ENCODE results near the gene FRMPD1. TPM values are rescaled to one million over a fixed set of nuclear protein-coding genes. Genes with fewer than 3 reads are reported as not detected.

The FRMPD1 gene
- total RNA-seq, 2 donors from 2014 or later: 0.21 to 0.77 TPM

DNA sequence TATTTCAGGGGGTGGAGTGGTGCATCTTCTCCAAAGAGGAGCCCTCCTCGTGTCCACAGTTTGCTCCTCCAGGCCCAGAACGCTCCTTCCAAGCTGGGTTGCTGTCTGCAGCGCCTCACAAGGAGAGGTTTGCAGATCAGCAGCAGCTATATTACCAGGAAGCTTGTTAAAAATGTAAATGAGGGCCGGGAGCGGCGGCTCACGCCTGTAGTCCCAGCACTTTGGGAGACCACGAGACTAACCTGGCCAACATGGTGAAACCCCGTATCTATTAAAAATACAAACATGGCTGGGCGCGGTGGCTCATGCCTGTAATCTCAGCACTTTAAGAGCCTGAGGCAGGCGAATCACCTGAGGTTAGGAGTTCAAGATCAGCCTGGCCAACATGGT, 25.0 kb upstream of the FRMPD1 start:
- intact Hi-C loops (cut with DNase I): no loop called here
- ATAC-seq (no peak), DNase-seq (no peak)

DNA sequence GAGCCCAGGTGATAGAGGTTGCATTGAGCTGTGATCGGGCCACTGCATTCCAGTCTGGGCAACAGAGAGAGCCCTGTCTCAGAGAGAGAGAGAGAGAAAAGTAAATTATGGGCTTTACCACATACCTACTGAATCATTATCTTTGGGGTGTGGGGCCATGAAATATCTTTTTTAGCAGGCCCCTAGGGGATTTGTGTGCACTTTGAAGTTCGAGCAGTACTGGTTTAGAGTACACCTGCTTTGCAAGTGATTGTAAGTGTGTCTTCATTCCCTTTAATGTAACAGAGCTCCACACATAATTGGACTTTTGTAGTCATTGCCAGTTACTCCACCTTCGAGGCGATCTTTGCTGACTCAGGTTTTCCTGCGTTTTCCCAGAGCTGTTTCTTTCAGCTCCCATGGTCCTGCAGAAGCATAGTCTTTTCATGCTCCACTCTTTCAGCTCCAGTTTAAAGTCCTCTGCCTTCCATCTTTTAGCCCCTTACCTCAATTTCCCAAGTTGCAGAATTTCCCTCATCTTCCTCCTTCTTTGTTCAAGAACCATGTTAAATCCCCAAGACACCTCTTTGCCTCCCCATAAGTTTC, 24.0 kb upstream of the FRMPD1 start:
- intact Hi-C loops (cut with DNase I): no loop called here
- ATAC-seq: no peak
- DNase-seq: no peak

DNA sequence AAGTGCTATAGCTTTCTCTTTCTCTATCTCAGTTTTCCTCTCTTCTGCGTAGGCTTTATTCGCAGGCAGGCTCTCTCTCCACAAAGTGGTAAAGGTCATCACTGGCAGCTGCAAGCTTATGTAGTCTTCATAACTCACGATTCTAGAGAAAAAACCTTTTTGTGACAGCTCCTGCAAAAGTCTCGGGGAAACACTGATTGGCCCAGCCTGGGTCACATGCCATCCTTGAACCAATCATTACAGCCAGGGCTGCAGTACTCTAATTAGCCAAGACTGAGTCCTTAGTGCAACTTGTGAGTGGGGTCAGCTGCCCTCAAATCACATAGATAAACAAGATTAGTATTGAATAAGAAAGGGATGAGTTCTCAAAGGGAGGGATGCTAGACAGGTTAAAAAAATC, 18.3 kb upstream of the FRMPD1 start:
- intact Hi-C loops (cut with DNase I): no loop called here
- ATAC-seq (no peak), DNase-seq (no peak)

DNA sequence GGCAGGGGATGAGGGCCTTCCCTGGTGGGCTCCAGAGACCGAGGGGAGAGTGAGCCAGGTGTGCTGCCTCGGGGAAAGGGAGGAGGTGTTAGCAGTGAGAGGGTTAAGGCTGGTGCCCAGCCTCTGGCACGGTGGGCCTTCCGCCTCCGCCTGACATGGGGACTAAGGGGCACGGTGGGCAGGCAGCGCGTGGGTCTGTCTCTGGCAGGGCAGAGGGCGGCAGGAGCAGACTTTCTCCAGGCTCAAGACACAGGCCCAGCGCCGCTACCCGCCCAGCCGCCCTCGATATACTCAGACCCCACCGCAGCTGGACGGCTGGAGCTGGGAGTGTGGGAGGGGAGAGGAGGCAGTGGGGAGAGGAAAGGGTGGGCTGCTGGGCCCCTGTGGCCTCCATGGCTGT, 14.9 kb upstream of the FRMPD1 start:
- no peak for DNase-seq
- no peak for ATAC-seq
- intact Hi-C loops (cut with DNase I): no loop called here

DNA sequence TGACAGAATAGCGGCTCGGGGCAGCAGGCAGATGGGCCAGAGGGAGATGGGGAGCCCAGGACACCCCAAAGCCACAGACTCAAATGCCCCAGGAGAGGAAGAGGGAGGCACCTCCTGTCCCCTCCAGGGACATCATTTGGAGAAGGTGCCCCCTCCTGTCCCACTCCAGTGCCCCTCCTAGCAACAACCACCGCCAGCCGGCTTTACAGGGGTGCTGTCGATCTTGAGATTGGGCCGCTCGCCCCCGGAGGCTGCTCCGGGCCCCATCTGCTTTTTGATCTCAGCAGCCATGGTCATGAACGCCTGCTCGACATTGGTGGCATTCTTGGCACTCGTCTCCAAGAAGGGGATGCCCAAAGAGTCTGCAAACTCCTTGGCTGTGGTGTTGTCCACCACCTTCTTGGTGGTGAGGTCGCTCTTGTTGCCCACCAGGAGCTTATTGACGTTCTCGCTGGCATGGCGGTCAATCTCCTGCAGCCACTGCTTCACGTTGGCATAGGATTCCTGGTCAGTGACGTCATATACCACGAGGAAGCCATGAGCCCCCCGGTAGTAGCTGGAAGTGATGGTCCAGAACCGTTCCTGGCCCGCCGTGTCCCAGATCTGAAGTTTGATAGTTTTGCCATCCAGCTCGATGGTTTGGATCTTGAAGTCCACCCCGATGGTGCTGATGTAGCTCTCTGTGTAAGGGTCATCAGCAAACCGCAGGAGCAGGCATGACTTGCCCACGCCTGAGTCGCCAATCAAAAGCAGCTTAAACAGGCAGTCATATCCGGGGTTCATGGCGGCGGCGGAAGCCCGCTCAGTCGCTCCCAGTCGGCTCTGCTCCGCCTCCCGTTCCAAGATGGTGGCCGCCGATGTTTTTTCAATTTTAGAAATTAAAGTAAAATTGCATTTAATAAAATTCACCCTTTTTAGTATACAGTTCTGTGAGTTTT, 14.0 kb upstream of the FRMPD1 start:
- no peak for DNase-seq
- intact Hi-C loops (cut with DNase I): no loop called here
- ATAC-seq: no peak

DNA sequence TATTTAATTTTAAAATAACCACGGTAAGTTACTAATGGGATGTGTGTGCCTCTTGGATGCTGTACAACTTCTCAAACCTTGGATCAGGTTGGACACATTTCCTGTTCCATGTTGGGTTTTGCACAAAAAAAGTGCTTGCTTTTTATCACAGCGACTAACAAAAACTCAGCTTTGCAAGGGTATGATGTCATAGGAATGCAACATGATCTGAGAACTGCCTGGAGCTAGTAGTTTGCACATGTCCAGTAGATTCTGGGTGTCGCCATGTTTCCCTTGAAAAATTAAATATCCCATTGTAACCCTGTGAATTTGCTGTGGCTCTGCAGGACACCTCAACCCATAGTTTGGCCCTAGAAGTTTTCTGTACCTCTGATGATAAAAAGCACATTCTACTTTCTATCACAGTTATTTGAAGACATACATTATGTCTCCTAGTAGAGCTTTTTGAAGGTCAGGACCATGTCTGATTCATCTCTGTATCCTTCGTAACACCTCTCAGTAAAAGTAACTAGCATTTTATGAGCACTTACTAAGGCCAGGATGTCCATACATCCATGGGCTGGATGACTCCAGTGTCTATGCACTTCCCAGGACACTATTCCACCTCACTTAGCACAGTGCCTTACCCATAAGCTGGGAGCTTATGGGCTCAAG, 11.5 kb upstream of the FRMPD1 start:
- DNase-seq: no peak
- no peak for ATAC-seq
- intact Hi-C loops (cut with DNase I): no loop called here

DNA sequence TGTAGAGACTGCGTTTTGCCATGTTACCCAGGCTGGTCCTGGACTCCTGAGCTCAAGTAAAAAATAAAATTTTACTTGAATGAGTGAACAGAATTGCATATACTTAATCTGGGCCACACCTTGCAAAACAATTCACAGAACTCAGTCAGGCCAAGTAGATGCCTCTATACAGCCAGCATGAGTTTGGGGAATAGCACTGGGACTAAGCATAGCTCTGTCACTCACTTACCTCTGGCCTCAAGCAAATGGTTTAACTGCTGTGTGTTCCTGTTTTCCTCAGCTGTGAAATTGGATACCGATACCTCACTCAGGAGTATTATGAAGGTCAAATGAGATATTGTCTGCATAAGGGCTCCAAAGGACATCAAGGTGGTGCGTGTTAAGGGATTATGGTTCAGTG, 10.9 kb upstream of the FRMPD1 start:
- DNase-seq (no peak), ATAC-seq (no peak)
- intact Hi-C loops (cut with DNase I): no loop called here

DNA sequence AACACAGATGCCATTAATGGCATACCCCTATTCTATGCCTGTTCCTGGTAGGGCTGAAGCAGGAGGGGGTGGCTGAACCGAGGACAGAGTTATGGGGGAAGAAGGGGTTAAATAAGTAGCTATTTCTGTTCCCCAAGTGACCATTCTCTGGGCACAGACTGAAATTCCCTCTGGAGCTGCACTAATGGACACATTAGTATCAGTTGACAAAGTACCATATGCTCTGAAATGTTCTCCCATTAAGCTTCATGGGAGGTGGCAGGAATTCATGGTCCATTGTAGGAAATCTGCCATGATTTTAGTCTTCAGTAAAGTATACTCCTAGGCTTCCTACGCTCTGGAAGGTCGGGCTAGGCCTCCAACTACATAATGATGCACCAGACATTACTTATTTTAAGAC, 10.5 kb upstream of the FRMPD1 start:
- DNase-seq (no peak), ATAC-seq (no peak)
- intact Hi-C loops (cut with DNase I): no loop called here

DNA sequence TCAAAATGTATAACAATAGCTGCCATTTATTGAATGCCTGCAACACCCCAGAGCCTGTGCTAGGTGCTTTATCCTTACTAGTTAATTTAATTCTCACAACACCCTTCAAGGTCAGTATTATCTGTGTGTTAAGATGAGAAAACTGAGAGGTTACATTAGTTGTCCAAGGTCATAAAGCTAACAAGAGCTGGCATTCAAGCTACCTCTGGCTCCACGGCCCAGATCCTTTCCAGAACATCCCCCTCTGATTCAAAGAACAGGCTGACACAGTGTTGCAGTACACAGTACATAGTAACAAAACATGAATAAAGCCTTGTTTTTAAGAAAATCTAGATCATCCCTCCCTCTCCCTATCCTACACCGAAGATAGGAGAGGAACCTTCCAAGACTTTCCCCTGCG, 9.4 kb upstream of the FRMPD1 start:
- ATAC-seq (no peak), DNase-seq (no peak)
- intact Hi-C loops (cut with DNase I): no loop called here

DNA sequence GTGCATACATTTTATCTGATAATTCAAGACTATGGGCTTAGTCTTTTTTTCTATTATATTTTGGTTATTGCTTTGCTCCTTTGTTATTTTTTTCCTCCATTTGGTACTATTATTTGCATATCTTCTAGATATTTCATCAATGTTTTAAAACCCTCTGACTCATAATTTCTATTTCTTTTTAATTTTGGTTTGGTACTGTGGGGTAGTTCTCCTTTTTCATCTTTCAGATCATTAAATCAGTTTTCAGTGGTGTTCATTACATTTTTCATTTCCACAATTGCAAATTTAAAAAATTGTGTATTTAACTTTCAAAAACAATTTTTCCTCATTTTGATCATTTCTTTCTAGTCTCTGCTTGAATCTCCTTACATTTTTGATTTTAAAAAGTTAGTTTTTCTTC, 7.5 kb upstream of the FRMPD1 start:
- ATAC-seq (no peak), DNase-seq (no peak)
- intact Hi-C loops (cut with DNase I): no loop called here

DNA sequence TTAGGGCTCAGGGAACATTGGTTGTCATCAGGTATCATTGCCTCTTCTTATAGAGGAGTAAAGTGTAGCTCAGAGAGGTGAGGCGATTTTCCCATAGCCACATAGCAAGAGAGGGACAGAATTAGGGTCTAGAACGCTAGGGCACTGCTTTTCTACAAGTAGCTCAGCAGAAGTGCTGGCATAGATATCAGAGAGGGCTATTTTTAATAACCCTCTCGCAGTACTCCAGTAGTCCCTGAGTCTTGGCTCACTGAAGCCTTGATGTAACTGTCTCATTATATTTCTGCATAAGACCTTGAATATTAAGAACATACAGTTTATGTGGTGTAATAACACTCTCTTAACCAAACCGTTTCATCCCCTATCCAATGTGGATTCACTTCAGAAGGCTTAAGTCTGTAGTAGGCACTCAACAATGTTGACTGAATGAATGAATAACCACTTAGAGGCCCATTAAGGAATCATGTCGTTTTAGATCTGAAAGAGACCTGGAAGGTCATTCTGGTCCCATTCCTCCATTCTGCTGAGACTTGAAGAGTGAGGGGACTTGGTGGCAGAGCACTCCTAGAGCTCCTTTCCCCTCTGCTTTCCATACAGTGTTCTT, 4.7 kb upstream of the FRMPD1 start:
- intact Hi-C loops (cut with DNase I): no loop called here
- DNase-seq: no peak
- ATAC-seq: peak in 1 of 2 donors; percentile 28

DNA sequence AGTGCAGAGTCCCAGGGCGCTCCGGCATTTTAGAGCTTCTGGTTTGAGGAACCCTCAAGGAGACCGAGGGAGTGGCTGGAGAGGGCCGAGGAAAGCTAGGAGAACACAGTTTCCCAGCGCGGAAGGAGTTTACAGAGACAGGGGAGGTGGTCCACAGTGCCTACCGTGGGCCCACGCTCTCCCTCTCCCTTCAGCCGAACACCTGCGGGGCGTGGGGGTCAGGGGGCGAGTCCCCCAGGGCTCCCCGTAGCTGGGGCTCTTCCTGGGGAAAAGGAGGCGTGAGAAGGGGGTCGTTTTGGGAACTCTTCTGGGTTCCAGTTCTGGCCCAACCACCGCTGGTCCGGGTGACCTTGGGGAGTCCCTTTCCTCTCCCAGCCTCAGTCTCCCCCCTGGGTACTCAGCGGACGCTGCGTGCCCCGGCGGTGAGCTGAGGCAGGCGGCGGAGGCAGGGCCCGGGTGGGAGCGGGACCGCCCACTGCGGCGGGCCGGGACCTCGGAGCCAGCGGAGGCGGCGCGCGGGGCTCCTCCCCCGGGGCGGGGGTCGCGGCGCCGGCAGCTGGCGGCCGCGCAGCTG, 368 bp upstream of the FRMPD1 start:
- DNase-seq: no peak
- intact Hi-C loops (cut with DNase I): no loop called here
- ATAC-seq: no peak

DNA sequence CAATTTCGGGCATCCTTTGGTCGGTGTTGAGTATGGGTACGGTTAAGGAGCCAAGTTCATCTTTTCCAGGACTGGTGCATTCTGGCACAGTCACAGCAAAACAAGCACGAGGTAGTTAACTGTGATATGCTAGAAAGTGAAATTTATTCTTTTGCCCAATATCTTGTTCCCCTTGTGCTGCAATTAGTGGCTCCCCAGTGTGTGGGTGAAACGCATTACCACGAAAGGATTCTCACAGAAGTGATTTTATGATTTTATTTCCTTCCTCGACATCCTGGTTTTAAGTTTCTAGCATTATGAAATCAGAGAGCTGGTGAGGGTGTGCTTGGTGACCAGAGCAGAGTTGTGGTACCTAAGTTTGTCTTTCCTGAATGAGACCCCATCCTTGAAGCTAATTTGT, 1.5 kb downstream of the FRMPD1 start:
- DNase-seq (no peak), ATAC-seq (no peak)
- intact Hi-C loops (cut with DNase I): no loop called here

DNA sequence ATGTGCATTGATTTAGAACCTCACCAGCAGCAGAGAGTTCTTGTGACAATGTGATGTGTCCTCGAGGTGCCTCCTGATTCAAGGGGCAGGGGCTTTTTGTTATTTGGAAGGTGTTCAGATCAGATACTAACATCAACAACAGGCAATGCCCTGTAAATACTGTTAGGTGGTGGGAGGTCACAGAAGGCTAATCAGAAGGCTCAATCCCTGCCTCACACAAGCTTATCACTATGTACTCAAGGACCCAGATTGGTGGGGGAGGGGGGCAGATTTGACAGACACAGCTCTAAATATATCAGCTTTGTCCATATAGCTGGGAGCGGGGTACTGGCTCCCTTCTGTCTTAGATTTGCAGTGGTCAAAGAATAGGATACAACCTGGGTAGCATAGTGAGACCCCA, 2.6 kb downstream of the FRMPD1 start:
- DNase-seq (no peak), ATAC-seq (no peak)
- intact Hi-C loops (cut with DNase I): no loop called here

DNA sequence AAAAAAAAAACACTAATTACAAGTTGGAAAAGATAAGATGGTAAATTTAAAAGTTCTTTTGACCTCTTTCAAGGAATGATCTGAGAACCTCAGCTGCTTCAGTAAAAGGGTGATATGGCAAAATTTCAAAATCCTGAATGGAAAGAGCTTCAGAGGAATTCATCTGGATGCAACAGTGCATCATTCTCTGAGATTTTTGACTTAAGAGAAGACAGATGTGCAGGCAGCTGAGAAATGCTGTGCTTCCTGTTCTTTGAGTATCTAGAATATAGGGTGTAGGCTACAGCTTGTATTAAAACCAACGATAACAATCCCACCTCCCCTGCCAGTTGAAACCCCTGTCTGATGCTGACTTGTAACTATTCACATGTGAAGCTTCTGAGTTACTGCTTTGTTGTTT, 6.2 kb downstream of the FRMPD1 start:
- no peak for DNase-seq
- no peak for ATAC-seq
- intact Hi-C loops (cut with DNase I): no loop called here

DNA sequence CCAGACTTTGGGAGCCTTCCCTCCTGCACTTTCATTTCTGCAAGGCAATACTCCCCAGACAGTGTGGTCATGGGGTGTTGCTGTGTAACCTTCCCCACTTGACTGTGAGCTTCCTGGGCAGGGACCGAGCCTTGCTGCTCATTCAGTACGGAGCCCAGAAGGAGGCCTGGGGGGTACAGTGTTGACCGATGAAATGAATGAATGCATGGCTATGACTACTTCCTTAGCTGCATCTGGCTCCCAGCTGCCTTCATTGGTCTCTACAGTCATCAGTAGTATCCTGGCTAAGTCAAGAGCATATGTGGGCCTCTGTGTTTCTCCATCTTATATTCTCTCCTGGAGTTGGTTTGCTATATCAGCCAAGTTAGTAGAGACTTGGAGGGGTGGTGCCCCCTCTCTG, 9.9 kb downstream of the FRMPD1 start:
- no peak for ATAC-seq
- no peak for DNase-seq
- intact Hi-C loops (cut with DNase I): loop anchor here in 1 of 2 donors (10.0 kb wide), 1 partner anchor 56 kb away; no protein-coding TSS in a partner anchor

DNA sequence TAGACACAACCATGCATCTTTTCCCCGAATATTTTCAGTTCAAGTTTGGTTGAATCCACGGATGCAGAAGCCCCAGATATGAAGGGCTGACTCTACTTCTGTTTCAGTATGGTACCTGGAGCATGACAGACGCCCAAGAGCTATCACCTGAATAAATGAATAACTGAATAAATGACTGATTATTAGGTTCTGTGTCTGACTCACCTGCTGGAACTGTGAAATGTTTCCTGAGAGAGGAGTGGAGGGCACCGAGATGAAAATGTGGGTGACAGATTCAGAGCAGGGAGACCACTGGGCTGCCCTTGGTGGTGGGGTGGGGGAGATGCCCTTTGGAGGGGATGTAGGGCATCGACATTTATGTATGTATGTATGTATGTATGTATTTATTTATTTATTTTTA, 13.2 kb downstream of the FRMPD1 start:
- intact Hi-C loops (cut with DNase I): loop anchor here in 1 of 2 donors (10.0 kb wide), 1 partner anchor 59 kb away; no protein-coding TSS in a partner anchor
- DNase-seq (no peak), ATAC-seq (no peak)

DNA sequence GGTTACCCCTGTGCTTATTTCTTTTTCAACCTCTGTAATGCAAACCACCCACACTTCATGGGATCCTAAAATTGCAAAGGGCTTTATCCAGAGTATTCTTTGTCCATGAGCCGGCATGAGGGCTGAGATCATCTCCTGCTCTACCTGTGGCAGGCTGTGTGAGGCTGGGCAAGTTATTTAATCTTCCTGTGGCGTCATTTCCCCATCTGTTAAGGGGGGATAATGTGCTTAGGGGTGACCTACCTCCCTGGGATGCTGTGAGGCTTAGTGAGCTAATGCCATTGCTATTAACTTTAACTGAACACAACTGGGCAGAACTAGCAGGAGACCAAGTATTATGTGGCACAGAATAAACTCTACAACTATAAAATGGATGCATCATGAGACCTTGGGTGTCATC, 17.0 kb downstream of the FRMPD1 start:
- ATAC-seq (no peak), DNase-seq (no peak)
- intact Hi-C loops (cut with DNase I): loop anchor here in 1 of 2 donors (10.0 kb wide), 1 partner anchor 63 kb away; no protein-coding TSS in a partner anchor

DNA sequence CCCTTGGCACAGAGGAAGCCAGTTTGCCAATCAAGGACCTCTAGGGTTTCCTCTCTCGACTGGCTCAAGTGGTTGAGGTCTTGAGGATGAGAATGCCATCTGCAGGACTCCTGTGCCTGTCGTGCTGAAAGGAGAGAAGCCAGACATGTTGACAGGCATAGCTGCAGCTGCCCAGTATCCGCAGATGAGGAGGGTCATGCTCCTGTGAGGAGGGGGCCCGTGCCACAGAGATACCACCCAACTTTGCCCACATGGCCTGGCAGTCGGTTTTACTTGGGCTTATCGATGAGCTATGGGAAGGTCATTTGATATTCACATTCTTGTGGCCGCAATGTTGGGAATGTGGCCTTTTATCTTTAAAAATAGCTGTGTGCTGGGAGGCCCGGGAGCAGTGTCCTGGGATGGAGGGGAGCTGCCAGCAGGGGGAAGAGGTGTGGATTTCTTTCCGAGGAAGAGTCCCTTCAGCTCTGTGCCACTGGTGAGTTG, 17.4 kb downstream of the FRMPD1 start:
- ATAC-seq (peak; percentile 40 to 77), DNase-seq (no peak)
- intact Hi-C loops (cut with DNase I): loop anchor here in 1 of 2 donors (10.0 kb wide), 1 partner anchor 63 kb away; no protein-coding TSS in a partner anchor
